H1 (cell line): ENCODE data around the gene SPPL2B. TPM values are rescaled to one million over a fixed set of nuclear protein-coding genes. Genes with fewer than 3 reads are reported as not detected.

Experiments used
- CTCF ChIA-PET: fragments of 300-600 bp; sonication (Branson Sonifier 250); formaldehyde crosslinking; loops from one replicate; lab custom pipeline; 2021; ENCODE audit not compliant: partially characterized antibody; lab: Charles Lee
- POLR2A ChIA-PET: fragments of 300-600 bp; sonication (Branson Sonifier 250); formaldehyde crosslinking; loops from one replicate; lab custom pipeline; 2021; ENCODE audit warnings: inconsistent platforms; ENCODE audit not compliant: partially characterized antibody; lab: Charles Lee
- DNase-seq, 2 experiments: peaks; one replicate each; pipeline versions ENCODE4 v3.0.0 to v3.0.0-alpha.2; 2010 to 2022; ENCODE audit warnings: low spot score in 2 of 2, low read depth in 1 of 2, mixed read lengths in 1 of 2
- FAIRE-seq: peaks from 2 replicates; lab custom pipeline; 2011; peaks lifted over from hg19 to GRCh38; lab: Jason Lieb, UNC
- H2AFZ ChIP-seq: 2 replicates; pipeline ENCODE4 v1.8.1; 2012; ENCODE audit warnings: low read length, inconsistent platforms
- H2AK5ac ChIP-seq: 2 replicates; pipeline ENCODE4 v1.6.1; 2013; ENCODE audit warnings: low read depth, low read length
- H2BK120ac ChIP-seq: replicated peaks from 2 replicates; pipeline ENCODE3; 2013; ENCODE audit warnings: low read depth, low read length, inconsistent platforms
- H2BK12ac ChIP-seq: 2 replicates; pipeline ENCODE4 v1.6.1; 2013; ENCODE audit warnings: low read depth, low read length
- H2BK15ac ChIP-seq: 2 replicates; pipeline ENCODE4 v1.6.1; 2013; ENCODE audit warnings: low read length
- H2BK20ac ChIP-seq: 2 replicates; pipeline ENCODE4 v1.6.1; 2013; ENCODE audit warnings: low read length
- H2BK5ac ChIP-seq: 2 replicates; pipeline ENCODE4 v1.6.1; 2013; ENCODE audit warnings: low read depth, low read length
- H3K14ac ChIP-seq: 2 replicates; pipeline ENCODE4 v1.6.1; 2013; ENCODE audit warnings: inconsistent platforms; ENCODE audit not compliant: insufficient read length
- H3K18ac ChIP-seq: 2 replicates; pipeline ENCODE4 v1.6.1; 2013; ENCODE audit warnings: low read length; ENCODE audit errors: extremely low read depth
- H3K23ac ChIP-seq: 2 replicates; pipeline ENCODE4 v1.6.1; 2013; ENCODE audit warnings: inconsistent platforms; ENCODE audit not compliant: insufficient read length
- H3K23me2 ChIP-seq: 2 replicates; pipeline ENCODE4 v1.6.1; 2013; ENCODE audit warnings: low read depth, low read length
- H3K27ac ChIP-seq: 2 replicates; pipeline ENCODE4 v1.6.1; 2011; ENCODE audit warnings: low read depth, low read length, inconsistent platforms
- H3K27me3 ChIP-seq, 4 experiments: replicated peaks in 1 of 4; 1 replicate in 1 of 4; 2 replicates in 3 of 4; pipeline versions ENCODE4 v1.6.1 to v1.8.1; 2011 to 2013; ENCODE audit warnings: low read length in 3 of 4, mild to moderate bottlenecking in 3 of 4, inconsistent platforms in 2 of 4, mixed read lengths in 2 of 4, moderate library complexity in 1 of 4; ENCODE audit not compliant: control insufficient read depth in 3 of 4, insufficient read depth in 3 of 4; ENCODE audit errors: extremely low read depth in 1 of 4
- H3K36me3 ChIP-seq, 4 experiments: 2 replicates each; pipeline versions ENCODE4 v1.6.1 to v1.8.1; 2011 to 2013; ENCODE audit warnings: mild to moderate bottlenecking in 4 of 4, low read length in 3 of 4, moderate library complexity in 2 of 4, control low read depth in 1 of 4, inconsistent platforms in 1 of 4; ENCODE audit not compliant: insufficient read depth in 4 of 4, control insufficient read depth in 2 of 4
- H3K4ac ChIP-seq: replicated peaks from 2 replicates; pipeline ENCODE3; 2013; ENCODE audit warnings: low read length, low read depth, mixed read lengths, inconsistent platforms; ENCODE audit not compliant: insufficient read length
- H3K4me1 ChIP-seq, 4 experiments: replicated peaks in 1 of 4; 1 replicate in 1 of 4; 2 replicates in 3 of 4; pipeline versions ENCODE4 v1.6.1 to v1.8.1; 2011 to 2013; ENCODE audit warnings: low read length in 3 of 4, inconsistent platforms in 2 of 4, mixed read lengths in 1 of 4; ENCODE audit not compliant: insufficient read depth in 4 of 4, control insufficient read depth in 3 of 4
- H3K4me2 ChIP-seq, 2 experiments: 2 replicates each; pipeline versions ENCODE4 v1.6.1 to v1.8.1; 2011 to 2013; ENCODE audit warnings: low read depth in 2 of 2, low read length in 2 of 2, control low read depth in 1 of 2, inconsistent platforms in 1 of 2, mild to moderate bottlenecking in 1 of 2; ENCODE audit not compliant: insufficient read depth in 1 of 2
- H3K4me3 ChIP-seq, 4 experiments: fragments of 200-600, 300-600 bp in 1 of 4; sonication (generic), shearing (Covaris generic), sonication (Bioruptor Twin) in 1 of 4; 2 replicates each; pipeline versions ENCODE4 v1.5.1 to v1.8.1; 2011 to 2016; ENCODE audit warnings: low read length in 4 of 4, low read depth in 3 of 4, control low read depth in 2 of 4, inconsistent platforms in 2 of 4, mild to moderate bottlenecking in 2 of 4, mixed read lengths in 1 of 4, moderate library complexity in 1 of 4; ENCODE audit not compliant: insufficient read depth in 2 of 4; ENCODE audit errors: extremely low read depth in 1 of 4
- H3K56ac ChIP-seq: replicated peaks from 2 replicates; pipeline ENCODE3; 2013; ENCODE audit warnings: low read depth, mild to moderate bottlenecking, mixed read lengths, low read length, inconsistent platforms; ENCODE audit not compliant: insufficient read length
- H3K79me1 ChIP-seq: 2 replicates; pipeline ENCODE4 v1.6.1; 2013; ENCODE audit warnings: low read depth, low read length, control low read depth
- H3K79me2 ChIP-seq, 2 experiments: 2 replicates each; pipeline versions ENCODE4 v1.6.1 to v1.8.1; 2012 to 2013; ENCODE audit warnings: low read length in 2 of 2, mild to moderate bottlenecking in 2 of 2, inconsistent platforms in 1 of 2; ENCODE audit not compliant: insufficient read depth in 2 of 2, control insufficient read depth in 1 of 2
- H3K9ac ChIP-seq, 4 experiments: replicated peaks in 1 of 4; 1 replicate in 1 of 4; 2 replicates in 3 of 4; pipeline versions ENCODE4 v1.6.1 to v1.8.1; 2011 to 2013; ENCODE audit warnings: low read depth in 3 of 4, low read length in 3 of 4, control low read depth in 2 of 4, mild to moderate bottlenecking in 2 of 4, moderate library complexity in 2 of 4, inconsistent platforms in 1 of 4; ENCODE audit errors: extremely low read depth in 1 of 4
- H3K9me3 ChIP-seq, 2 experiments: 2 replicates each; pipeline versions ENCODE4 v1.6.1 to v1.8.1; 2012 to 2013; ENCODE audit warnings: mild to moderate bottlenecking in 2 of 2, moderate library complexity in 2 of 2, control low read depth in 1 of 2, inconsistent platforms in 1 of 2, low read depth in 1 of 2, low read length in 1 of 2, mixed read lengths in 1 of 2; ENCODE audit not compliant: insufficient read depth in 2 of 2
- H4K20me1 ChIP-seq, 2 experiments: replicated peaks in 1 of 2; 2 replicates each; pipeline versions ENCODE3 to v1.8.1; 2011 to 2013; ENCODE audit warnings: inconsistent platforms in 2 of 2, low read length in 2 of 2, mild to moderate bottlenecking in 1 of 2; ENCODE audit not compliant: insufficient read depth in 2 of 2, control insufficient read depth in 1 of 2
- H4K5ac ChIP-seq: 2 replicates; pipeline ENCODE4 v1.6.1; 2013; ENCODE audit warnings: low read length, low read depth, mixed read lengths, inconsistent platforms; ENCODE audit not compliant: insufficient read length
- H4K8ac ChIP-seq: 2 replicates; pipeline ENCODE4 v1.8.0; 2013; ENCODE audit warnings: mild to moderate bottlenecking, moderate library complexity, low read length, inconsistent platforms; ENCODE audit not compliant: insufficient read depth; ENCODE audit errors: extremely low read depth
- H4K91ac ChIP-seq: replicated peaks from 2 replicates; pipeline ENCODE3; 2013; ENCODE audit warnings: low read length, mixed read lengths, inconsistent platforms; ENCODE audit not compliant: insufficient read length
- BRCA1 ChIP-seq: IDR thresholded peaks from 2 replicates; pipeline ENCODE4 v1.6.1; 2012; ENCODE audit warnings: low read depth, low read length, improper control_type of control experiment
- CBX5 ChIP-seq: fragments of 300-800, 300-1000 bp; sonication (generic); IDR thresholded peaks from 2 replicates; pipeline ENCODE4 v1.7.1; 2016; ENCODE audit warnings: antibody characterized with exemption, low read length, low read depth
- CEBPB ChIP-seq: IDR thresholded peaks from 2 replicates; pipeline ENCODE4 v1.6.1; 2012; ENCODE audit warnings: low read depth, low read length
- CHD2 ChIP-seq: IDR thresholded peaks from 2 replicates; pipeline ENCODE4 v1.6.1; 2012; ENCODE audit warnings: low read length, improper control_type of control experiment
- CTCF ChIP-seq, 3 experiments: IDR thresholded peaks; 1 replicate in 2 of 3; 2 replicates in 1 of 3; pipeline versions ENCODE4 v1.5.1 to v1.6.1; 2011; ENCODE audit warnings: low read length in 3 of 3, mild to moderate bottlenecking in 3 of 3, inconsistent platforms in 2 of 3, low read depth in 1 of 3, moderate library complexity in 1 of 3; ENCODE audit not compliant: insufficient read depth in 1 of 3; ENCODE audit errors: control extremely low read depth in 1 of 3
- GABPA ChIP-seq: IDR thresholded peaks from 2 replicates; pipeline ENCODE4 v1.6.1; 2011; ENCODE audit warnings: mild to moderate bottlenecking, low read length, moderate library complexity, borderline replicate concordance; ENCODE audit not compliant: insufficient read depth
- NRF1 ChIP-seq: IDR thresholded peaks from 2 replicates; pipeline ENCODE4 v1.6.1; 2011; ENCODE audit warnings: mild to moderate bottlenecking, low read depth, low read length, improper control_type of control experiment
- SIRT6 ChIP-seq: IDR thresholded peaks from one replicate; pipeline ENCODE4 v1.7.1; 2012; ENCODE audit warnings: low read length, inconsistent platforms
- SP4 ChIP-seq: IDR thresholded peaks from 2 replicates; pipeline ENCODE4 v1.6.1; 2012; ENCODE audit warnings: low read length, inconsistent platforms
- SUZ12 ChIP-seq: fragments of 200-600 bp; sonication (generic); IDR thresholded peaks from 2 replicates; pipeline ENCODE4 v1.6.1; 2012; ENCODE audit warnings: mild to moderate bottlenecking, inconsistent platforms, low read length, moderate library complexity, mixed read lengths
- WGBS, 2 experiments: shearing (Covaris generic) in 1 of 2; methylation state at CpG; one replicate each; pipeline versions ENCODE4 v1.1.6 to v1.1.7; 2013 to 2015; ENCODE audit warnings: low lambda C conversion rate in 2 of 2, mixed read lengths in 2 of 2, inconsistent platforms in 1 of 2, low coverage in 1 of 2, missing lambda C conversion rate in 1 of 2; ENCODE audit not compliant: insufficient replicate concordance in 2 of 2, insufficient coverage in 1 of 2, insufficient read length in 1 of 2; ENCODE audit errors: extremely low coverage in 1 of 2, missing lambda C conversion rate in 1 of 2; 5-methylcytosine and 5-hydroxymethylcytosine counted together
- polyA plus RNA-seq, 7 experiments: library from polyadenylated mRNA; depleted of rRNA in 3 of 7; stranded (reverse) in 5 of 7; unstranded in 2 of 7; fragments of >200 nt in 5 of 7; fragments of 200-250 nt in 2 of 7; gene quantifications; 1 replicate in 5 of 7; 2 replicates in 1 of 7; 4 replicates in 1 of 7; pipeline versions ENCODE4 v1.2.1 to v1.2.3, GENCODE V29; 2011 to 2013; ENCODE audit warnings: missing spikeins in 2 of 7, mixed read lengths in 2 of 7
- total RNA-seq: library from RNA; stranded (reverse); fragmentation: NEBNext Ultra II Directional; extraction: Animal tissue kit (Norgen Biotek cat#: 25700); gene quantifications from 2 replicates; pipeline ENCODE4 v1.2.1, GENCODE V29; 2021

The SPPL2B gene
- total and polyA plus RNA-seq, 2 of the 8 experiments (the other 6 are each of a cell fraction or from before 2014, with no cell fraction given) = 34.8 to 55.7 TPM

GRCh38 chr19:2357279-2358206, 29.1 kb downstream of the SPPL2B start:
- Histone ChIP-seq H2BK15ac (no peak overlapping the region), H2BK20ac (no peak overlapping the region), H3K27me3 (peaks cover 0 to 8% (median 3%) of the 10 kb centered on the region in 4 experiments; a peak in 5 of 7 replicates), H4K20me1 (peaks cover 0 to 11% of the 10 kb centered on the region in 2 experiments), H3K4me3 (no peak overlapping the region), H3K4ac (no peak overlapping the region), H3K27ac (no peak overlapping the region), H3K9me3 (no peaks in the 10 kb centered on the region), H2BK120ac (no peak overlapping the region), H3K4me2 (no peak overlapping the region), H2AFZ (no peak overlapping the region), H3K18ac (no peak overlapping the region), H3K9ac (no peak overlapping the region), H3K14ac (no peak overlapping the region), H3K36me3 (peaks cover 0 to 7% (median 0%) of the 10 kb centered on the region in 4 experiments; a peak in 2 of 8 replicates), H3K56ac (peak overlapping the region; percentile 86), H3K4me1 (peaks cover 0 to 4% (median 0%) of the 10 kb centered on the region in 4 experiments; a peak in 1 of 7 replicates), H2AK5ac (no peak overlapping the region), H4K8ac (no peak overlapping the region), H2BK5ac (no peak overlapping the region), H3K79me1 (no peaks in the 10 kb centered on the region), H3K23me2 (peaks cover 26% of the 10 kb centered on the region), H2BK12ac (no peak overlapping the region), H4K91ac (no peak overlapping the region), H3K23ac (no peak overlapping the region), H4K5ac (no peak overlapping the region), H3K79me2 (no peaks in the 10 kb centered on the region)
- CTCF ChIA-PET = no interaction called here
- FAIRE-seq (no peak), DNase-seq (no peak)
- 89 to 100% methylated on average over 2 to 3 of the region's 3 CpGs for WGBS, 2 experiments
- POLR2A ChIA-PET = interaction anchor here (0.7 kb wide), 1 partner anchor 1376 kb away, joined by 3 read pairs; no protein-coding TSS in a partner anchor
- TF ChIP-seq CHD2 (no peak), SIRT6 (no peak), NRF1 (no peak), CEBPB (no peak), CBX5 (no peak), CTCF (IDR thresholded peaks at IDR 0.05; ENCODE audit: control extremely low read depth in 1 of 3, insufficient read depth in 1 of 3, low read depth in 1 of 3, low read length in 3 of 3) (no peak), BRCA1 (no peak), SUZ12 (no peak), GABPA (no peak), SP4 (no peak)
